Measurements from ENCODE around the gene CYB5A.
A peak's percentile ranks its signal among the peaks of the same experiment; 100 is the strongest.

CYB5A gene

GRCh38 chr18:74276609-74277008 lies 15.2 kb downstream of the CYB5A start:
- DNase-seq = no peak

GRCh38 chr18:74275736-74276135 lies 16.0 kb downstream of the CYB5A start:
- DNase-seq = no peak

- no peak for DNase-seq
Measured at GRCh38 chr18:74274700-74275099, 17.1 kb downstream of the CYB5A start.

- DNase-seq = no peak
Measured at GRCh38 chr18:74273394-74273793, 18.4 kb downstream of the CYB5A start.

- DNase-seq = no peak
Measured at GRCh38 chr18:74271635-74272034, 20.1 kb downstream of the CYB5A start.

GRCh38 chr18:74268933-74269620 lies 22.7 kb downstream of the CYB5A start:
- no peak for DNase-seq

GRCh38 chr18:74268175-74268574 lies 23.6 kb downstream of the CYB5A start:
- no peak for DNase-seq

- no peak for DNase-seq
Measured at GRCh38 chr18:74266161-74266560, 25.6 kb downstream of the CYB5A start.

GRCh38 chr18:74265546-74266098 lies 26.1 kb downstream of the CYB5A start:
- no peak for DNase-seq

- peak; percentile 26 to 55 for DNase-seq
Measured at GRCh38 chr18:74264303-74265020, 27.3 kb downstream of the CYB5A start.

- no peak for DNase-seq
Measured at GRCh38 chr18:74261053-74261713, 30.6 kb downstream of the CYB5A start.

GRCh38 chr18:74259347-74259746 lies 32.4 kb downstream of the CYB5A start:
- no peak for DNase-seq

GRCh38 chr18:74257083-74257482 lies 34.7 kb downstream of the CYB5A start:
- no peak for DNase-seq

GRCh38 chr18:74256190-74256589 lies 35.6 kb downstream of the CYB5A start:
- no peak for DNase-seq

GRCh38 chr18:74255131-74255616 lies 36.6 kb downstream of the CYB5A start:
- DNase-seq = no peak

- DNase-seq = peak; percentile 33 to 50
Measured at GRCh38 chr18:74252039-74252395, 39.7 kb downstream of the CYB5A start.

GRCh38 chr18:74251297-74252038 lies 40.3 kb downstream of the CYB5A start:
- peak; percentile 80 to 88 for DNase-seq

GRCh38 chr18:74250131-74250530 lies 41.6 kb downstream of the CYB5A start:
- no peak for DNase-seq

GRCh38 chr18:74249181-74249968 lies 42.4 kb downstream of the CYB5A start:
- peak; percentile 90 to 94 for DNase-seq

- DNase-seq = no peak
Measured at GRCh38 chr18:74248595-74248994, 43.2 kb downstream of the CYB5A start.

- DNase-seq = no peak
Measured at GRCh38 chr18:74248189-74248588, 43.6 kb downstream of the CYB5A start.

GRCh38 chr18:74244554-74244953 lies 47.2 kb downstream of the CYB5A start:
- DNase-seq = no peak
